Ammon's horn (tissue), 1 donor: ENCODE results near the gene TBCA.

Source experiments
- DNase-seq: peaks from one replicate; pipeline ENCODE4 v3.0.0-alpha.2; 2016; ENCODE audit warnings: low spot score

The TBCA gene

DNA sequence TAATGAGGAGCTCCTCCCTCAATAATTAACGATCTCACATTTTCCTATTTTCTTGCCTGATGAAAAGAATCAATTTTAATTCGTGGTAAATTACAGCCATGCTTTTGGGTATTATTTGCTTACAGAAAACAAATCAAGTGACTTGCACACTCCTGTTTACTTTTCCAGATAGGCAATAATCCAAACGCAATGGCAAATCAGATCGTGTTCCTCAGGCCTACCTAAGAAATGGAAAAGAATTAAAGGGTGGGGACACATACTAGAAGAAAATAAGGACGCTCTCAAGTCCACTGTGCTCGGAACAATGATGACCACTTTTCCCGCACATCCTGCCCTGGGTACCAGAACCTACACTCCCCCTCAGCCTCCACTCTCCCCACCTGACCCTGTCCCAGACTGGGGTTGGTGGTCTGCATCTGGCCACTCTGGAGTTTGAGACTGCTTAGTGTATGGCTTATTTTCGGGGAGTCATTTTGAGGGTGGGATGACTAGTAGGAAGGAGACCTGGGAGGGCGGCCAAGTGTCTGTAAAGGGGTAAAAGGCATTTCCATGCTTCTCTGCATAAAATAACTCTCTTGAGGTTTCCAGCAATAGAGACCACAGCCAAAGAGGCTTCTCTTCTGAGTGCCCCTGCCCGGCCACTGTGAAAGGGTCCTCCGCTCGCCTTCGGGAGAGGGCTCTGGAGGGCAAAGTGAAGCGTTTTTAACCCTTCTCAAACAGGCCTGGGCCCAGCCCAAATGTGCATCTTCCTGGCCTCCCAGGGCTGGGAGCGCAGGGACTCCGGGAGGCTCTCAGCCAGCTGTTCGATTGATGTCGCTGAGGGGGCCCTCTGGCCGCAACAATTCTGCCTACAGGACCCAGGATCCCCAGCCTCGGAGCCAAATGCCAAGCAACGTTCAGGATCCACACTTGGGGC is 133.1 kb downstream of the TBCA start:
- DNase-seq, result no peak

DNA sequence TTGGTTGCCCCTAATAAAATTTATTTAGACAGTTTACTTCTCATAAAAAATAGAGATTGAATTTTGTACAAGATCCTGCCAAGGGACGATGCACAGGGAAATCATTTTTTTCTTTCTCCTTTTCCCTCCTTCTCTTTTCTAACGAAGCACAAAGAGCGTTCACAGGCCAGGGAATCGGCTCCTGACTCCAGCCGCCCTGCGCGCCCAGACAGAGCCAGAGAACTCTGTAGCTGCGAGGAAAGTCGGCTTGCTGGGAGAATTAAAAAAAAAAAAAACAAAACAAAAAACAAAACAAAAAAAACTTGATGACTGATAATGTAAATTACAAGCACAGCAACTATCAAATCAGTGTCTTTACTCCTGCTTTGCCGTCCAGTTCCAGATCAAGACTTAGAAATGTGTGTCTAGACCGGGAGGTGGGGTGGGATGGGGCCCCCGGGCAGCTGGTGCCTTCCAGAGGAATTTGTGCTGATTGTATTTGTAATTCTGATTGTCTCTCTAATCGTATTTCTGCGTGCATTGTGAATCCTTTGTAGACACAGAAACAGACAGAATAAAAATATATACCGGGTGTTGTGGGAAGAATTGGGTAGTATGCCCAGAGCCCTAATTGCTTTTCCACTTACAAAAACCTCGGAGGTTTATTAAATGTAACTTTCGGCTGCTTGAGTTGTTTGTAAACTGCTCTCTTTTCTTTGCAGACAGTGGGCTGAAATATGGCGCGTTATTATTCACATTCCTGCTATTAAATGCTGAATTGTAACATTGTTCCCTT is 134.0 kb downstream of the TBCA start:
- no peak for DNase-seq

DNA sequence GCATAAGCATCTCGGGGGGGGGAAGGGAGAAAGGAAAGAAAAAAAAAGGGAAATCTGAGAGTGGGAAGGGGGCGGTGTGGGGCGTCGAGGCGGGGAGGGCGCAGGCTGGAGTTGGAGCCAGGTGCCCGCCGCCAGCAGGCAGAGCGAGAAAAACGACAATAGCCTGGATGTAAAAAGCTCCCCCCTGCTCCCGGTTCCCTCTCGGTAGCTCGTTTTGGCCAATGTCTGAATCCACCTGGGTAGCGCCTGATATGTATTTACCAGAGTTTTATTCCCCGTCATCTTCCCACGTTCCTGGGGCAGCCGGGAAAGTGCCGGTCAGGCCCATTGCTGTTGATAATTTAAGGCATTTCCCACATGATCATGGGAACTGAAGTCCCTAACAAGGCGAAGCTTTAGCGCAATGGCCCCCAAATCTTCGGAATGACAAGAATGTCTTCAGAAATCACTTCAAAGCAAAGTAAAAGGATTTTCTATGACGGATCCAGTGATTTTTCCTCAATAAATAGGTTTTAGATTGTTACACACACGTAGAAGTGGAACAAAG is 134.7 kb downstream of the TBCA start:
- DNase-seq, result no peak
